Urothelium cell line (cell line): ENCODE data around the gene C3orf49.

ENCODE experiments used
- DNase-seq: peaks from one replicate; pipeline ENCODE4 v3.0.0; 2011; ENCODE audit warnings: low spot score, mixed read lengths
- FAIRE-seq: peaks from 2 replicates; lab custom pipeline; 2011; peaks lifted over from hg19 to GRCh38; lab: Jason Lieb, UNC

C3orf49 gene

DNA sequence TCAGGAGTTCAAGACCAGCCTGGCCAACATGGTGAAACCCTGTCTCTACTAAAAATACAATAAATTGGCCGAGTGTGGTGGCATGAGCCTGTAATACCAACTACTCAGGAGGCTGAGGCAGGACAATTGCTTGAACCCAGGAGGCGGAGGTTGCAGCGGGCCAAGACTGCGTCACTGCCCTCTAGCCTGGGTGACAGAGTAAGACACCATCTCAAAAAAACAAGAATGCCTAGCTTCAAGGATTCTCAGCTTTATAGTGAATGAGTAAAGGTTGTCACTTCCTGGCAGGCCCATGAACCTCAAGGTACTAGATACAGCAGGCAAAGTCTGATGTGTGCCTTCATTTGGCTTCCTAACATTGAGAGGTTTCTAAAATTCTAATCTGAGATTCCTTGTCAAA, 30.1 kb downstream of the C3orf49 start:
- FAIRE-seq (no peak), DNase-seq (no peak)

DNA sequence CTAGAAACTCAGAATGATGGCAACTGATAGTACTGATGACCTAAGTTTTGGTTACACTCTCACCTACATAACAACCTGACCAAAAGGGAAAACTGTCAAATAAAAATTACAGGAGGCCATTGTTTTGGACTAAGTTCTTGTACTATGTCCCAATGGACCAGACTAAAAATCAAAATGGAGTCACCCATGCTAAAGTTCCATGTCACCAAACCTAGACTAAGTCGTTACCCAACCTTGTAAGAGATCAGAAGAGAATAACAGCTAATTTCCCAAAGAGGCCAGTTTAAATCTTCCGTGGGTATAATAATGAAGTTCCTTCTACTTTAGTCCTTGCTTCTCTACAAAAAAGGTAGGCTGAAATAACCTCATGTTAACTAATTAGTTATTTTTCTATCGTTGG, 32.2 kb downstream of the C3orf49 start:
- FAIRE-seq (no peak), DNase-seq (no peak)

DNA sequence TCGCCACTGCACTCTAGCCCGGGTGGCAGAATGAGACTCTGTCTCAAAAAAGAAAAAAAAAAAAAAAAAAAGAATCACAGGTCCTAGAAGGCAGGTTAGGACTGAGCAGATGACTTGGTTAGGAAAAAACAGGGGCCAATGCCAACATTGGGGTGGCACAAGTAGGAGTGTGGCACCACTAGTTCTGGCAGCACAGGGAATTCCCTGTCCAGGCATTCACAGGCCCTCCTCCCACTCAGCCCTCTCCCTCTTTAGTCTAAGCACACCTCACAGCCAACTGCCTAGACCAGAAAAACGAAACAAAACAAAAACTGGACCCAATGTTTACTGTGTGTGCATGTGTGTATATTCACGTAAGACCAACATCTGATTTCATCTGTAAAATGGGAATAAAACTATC, 34.0 kb downstream of the C3orf49 start:
- no peak for FAIRE-seq

GRCh38 chr3:63855333-63855940, 36.3 kb downstream of the C3orf49 start:
- DNase-seq (no peak), FAIRE-seq (no peak)

More for the DNA sequence above, 34.0 kb downstream of the C3orf49 start:
- no peak for DNase-seq

- FAIRE-seq = no peak
These were observed 38.2 kb downstream of the C3orf49 start for GRCh38 chr3:63857311-63857710.

GRCh38 chr3:63860776-63861175, 41.7 kb downstream of the C3orf49 start:
- FAIRE-seq = no peak

More at GRCh38 chr3:63857311-63857710, 38.2 kb downstream of the C3orf49 start:
- DNase-seq = peak; percentile 32

GRCh38 chr3:63861306-63861705, 42.2 kb downstream of the C3orf49 start:
- DNase-seq (no peak), FAIRE-seq (no peak)

More at GRCh38 chr3:63860776-63861175, 41.7 kb downstream of the C3orf49 start:
- no peak for DNase-seq

- DNase-seq (no peak), FAIRE-seq (no peak)
These were observed 43.7 kb downstream of the C3orf49 start for GRCh38 chr3:63862804-63863149.

GRCh38 chr3:63863150-63864007, 44.3 kb downstream of the C3orf49 start, which contains the start of the genes ATXN7 and THOC7:
TSS of gene ATXN7 (plus strand) at chr3:63863867. CDS start at chr3:63912599, 48,732 bp downstream.
TSS of gene THOC7 (minus strand) at chr3:63863805. CDS start at chr3:63863790, 15 bp downstream.
- DNase-seq = peak; percentile 78
- FAIRE-seq = no peak

- FAIRE-seq (no peak), DNase-seq (peak; percentile 68)
These were observed 45.2 kb downstream of the C3orf49 start for GRCh38 chr3:63864008-63864964.

GRCh38 chr3:63864965-63865327, 45.8 kb downstream of the C3orf49 start:
- DNase-seq (no peak), FAIRE-seq (no peak)

DNA sequence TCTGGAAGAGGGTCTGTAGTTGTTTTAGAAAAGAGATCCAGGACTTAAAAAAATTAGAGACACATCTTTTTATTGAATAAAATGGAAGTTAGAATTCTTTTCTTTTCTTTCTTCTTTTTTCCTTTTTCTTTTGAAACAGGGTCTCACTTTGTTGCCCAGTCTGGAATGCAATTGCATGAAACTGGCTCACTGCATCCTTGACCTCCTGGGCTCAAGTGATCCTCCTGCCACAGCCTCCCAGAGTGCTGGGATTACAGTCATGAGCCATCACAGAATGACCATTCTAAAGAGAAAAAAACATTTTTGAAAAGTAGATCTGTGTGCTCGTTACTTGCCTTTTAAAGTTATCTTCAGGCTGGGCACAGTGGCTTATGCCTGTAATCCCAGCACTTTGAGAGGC, 48.1 kb downstream of the C3orf49 start:
- FAIRE-seq (no peak), DNase-seq (no peak)

DNA sequence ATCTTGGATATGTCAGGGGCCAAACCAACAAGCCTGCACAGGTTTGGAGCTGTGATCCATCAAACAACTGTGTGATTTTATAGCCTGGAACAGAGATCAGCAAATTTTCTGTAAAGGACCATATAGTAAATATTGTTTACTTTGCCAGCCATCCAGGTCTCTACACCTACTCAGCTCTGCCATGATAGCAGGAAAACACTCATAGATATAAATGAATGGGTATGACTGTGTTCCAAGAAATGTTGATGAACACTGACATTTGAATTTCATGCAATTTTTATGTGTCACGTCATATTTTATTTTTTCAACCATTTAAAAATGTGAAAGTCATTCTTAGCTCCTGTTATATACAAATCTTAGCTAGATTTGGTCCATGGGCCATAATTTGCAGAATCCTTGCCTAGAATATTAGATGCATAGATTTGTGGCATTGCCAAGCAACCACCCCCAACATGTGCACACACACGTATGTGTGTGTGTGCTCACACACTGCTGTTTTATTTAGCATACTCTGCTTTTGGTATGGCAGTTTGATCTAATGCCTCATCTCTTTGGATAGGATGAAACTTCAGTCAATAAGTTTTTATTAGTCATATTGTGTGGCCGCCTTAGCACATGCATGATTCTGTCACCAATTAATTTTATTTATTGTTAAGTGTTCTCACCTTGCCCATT, 51.0 kb downstream of the C3orf49 start:
- DNase-seq (no peak), FAIRE-seq (no peak)

DNA sequence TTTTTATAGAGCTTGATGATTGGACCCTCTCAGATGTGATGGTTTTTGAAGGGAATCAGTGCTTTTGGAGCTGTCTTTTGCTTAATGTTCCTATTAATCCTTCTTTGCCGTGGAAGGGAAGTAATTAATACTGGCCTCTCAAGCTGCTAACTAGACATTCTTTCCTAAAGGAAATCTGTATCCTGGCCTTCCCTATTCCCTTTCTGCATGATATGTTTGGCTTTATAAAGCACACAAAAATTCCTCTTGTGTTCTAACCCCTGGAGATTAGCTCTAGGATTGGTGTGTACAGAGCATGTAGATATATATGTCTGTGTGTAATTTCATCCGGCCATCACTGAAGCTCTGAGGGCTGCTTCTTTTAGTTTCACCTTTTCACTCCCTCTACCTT, 51.5 kb downstream of the C3orf49 start:
- DNase-seq (no peak), FAIRE-seq (no peak)

- DNase-seq (peak; percentile 17), FAIRE-seq (peak; percentile 32)
These were observed 53.2 kb downstream of the C3orf49 start for GRCh38 chr3:63872135-63872924.

GRCh38 chr3:63874769-63875168, 55.7 kb downstream of the C3orf49 start:
- FAIRE-seq (no peak), DNase-seq (no peak)

- DNase-seq (no peak), FAIRE-seq (no peak)
These were observed 56.4 kb downstream of the C3orf49 start for GRCh38 chr3:63875510-63875909.

DNA sequence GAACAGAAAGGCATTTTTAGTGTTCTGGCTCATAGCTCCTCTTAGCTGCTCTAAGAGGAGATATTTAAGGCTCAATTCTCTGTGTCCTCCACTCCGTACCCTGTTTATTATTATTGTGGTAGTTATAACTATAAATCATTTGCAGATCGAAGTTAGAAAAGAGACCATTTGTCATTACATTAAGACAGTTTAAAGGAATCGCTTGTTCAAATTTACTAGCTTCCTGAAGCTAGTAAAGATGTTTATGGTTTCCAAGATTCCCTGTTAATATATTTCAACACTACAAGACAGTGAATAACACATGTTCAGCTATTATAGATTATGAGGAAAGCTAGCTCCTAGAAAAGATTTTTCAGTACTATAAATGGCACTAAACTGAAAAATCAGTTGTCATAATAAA, 57.2 kb downstream of the C3orf49 start:
- no peak for FAIRE-seq
- DNase-seq = no peak

DNA sequence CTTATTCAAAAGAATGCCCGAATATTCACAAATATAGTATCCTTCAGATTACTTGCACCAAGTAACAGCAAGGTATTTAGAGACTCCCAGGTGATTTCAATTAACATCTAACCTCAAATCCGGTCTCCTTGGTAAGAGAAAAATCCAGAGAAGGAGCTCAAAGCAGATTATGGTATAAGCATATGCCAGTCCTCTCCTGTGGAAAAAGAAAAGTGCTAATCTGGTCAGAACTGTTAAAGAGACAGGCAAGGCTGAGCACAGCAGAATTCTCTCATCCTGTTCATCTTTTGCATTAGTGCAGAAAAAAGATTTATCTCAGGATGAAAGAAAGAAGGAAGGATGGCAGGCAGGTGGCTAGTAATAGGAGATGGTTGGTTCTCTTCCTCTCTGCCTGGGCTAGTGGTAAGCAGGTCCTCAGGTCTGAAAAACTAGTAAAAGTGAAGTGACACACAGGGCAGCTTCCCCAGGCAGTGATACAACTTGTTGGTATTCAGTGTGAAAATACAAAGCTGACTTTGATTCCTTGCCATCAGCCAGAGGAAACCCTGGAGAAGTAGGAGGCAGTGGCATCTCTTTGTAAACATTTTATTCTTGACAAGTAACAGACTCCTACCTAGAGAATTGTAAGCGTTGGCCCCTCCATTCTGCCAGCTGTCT, 58.8 kb downstream of the C3orf49 start:
- FAIRE-seq (no peak), DNase-seq (no peak)
